AG09309 (cell line): Measurements from ENCODE around the gene PLXNA1.

ENCODE experiments used
- DNase-seq: peaks from one replicate; pipeline ENCODE4 v3.0.0-alpha.2; 2010; ENCODE audit warnings: low read depth
- H3K4me3 ChIP-seq: 2 replicates; pipeline ENCODE4 v1.5.1; 2011; ENCODE audit warnings: mild to moderate bottlenecking, low read depth, low read length, moderate library complexity; ENCODE audit not compliant: control insufficient read depth
- CTCF ChIP-seq: IDR thresholded peaks from 2 replicates; pipeline ENCODE4 v1.5.1; 2011; ENCODE audit warnings: mild to moderate bottlenecking, low read depth, low read length, inconsistent platforms; ENCODE audit not compliant: insufficient read depth, control insufficient read depth; ENCODE audit errors: missing control alignments

Gene PLXNA1

GRCh38 chr3:127003601-127004280 lies 20.8 kb downstream of the PLXNA1 start:
- no peak overlapping the region for H3K4me3 ChIP-seq
- TF ChIP-seq CTCF: no peak
- DNase-seq: no peak

GRCh38 chr3:127004641-127005397 lies 21.9 kb downstream of the PLXNA1 start:
- H3K4me3 ChIP-seq: no peak overlapping the region
- no peak for DNase-seq
- no peak for TF ChIP-seq CTCF

GRCh38 chr3:127005864-127006500 lies 23.1 kb downstream of the PLXNA1 start:
- TF ChIP-seq CTCF: no peak
- no peak for DNase-seq
- H3K4me3 ChIP-seq: no peak overlapping the region

GRCh38 chr3:127006781-127007436 lies 24.0 kb downstream of the PLXNA1 start:
- TF ChIP-seq CTCF: no peak
- no peak for DNase-seq

GRCh38 chr3:127008236-127008635 lies 25.3 kb downstream of the PLXNA1 start:
- H3K4me3 ChIP-seq: no peak overlapping the region
- TF ChIP-seq CTCF: no peak
- no peak for DNase-seq

More at GRCh38 chr3:127006781-127007436, 24.0 kb downstream of the PLXNA1 start:
- no peak overlapping the region for H3K4me3 ChIP-seq

- TF ChIP-seq CTCF: no peak
- DNase-seq: no peak
- H3K4me3 ChIP-seq: no peak overlapping the region
Measured at GRCh38 chr3:127009531-127009930, 26.6 kb downstream of the PLXNA1 start.
